Lung (tissue), 12 donors: ENCODE measurements around the gene TIMM10. TPM values are rescaled to one million over a fixed set of nuclear protein-coding genes. Genes with fewer than 3 reads are reported as not detected.
"Not testable (repeated sequence)": the region's sequence is repeated elsewhere in the genome, so short reads cannot be mapped to it uniquely, and the experiment has no call there.

Experiments
- ATAC-seq: fragments of 200-7000 bp; cut with Tn5 transposase; one replicate; pipeline ENCODE4 v1.9.1; 2020; ENCODE audit warnings: moderate number of reproducible peaks; ENCODE audit not compliant: insufficient read depth, low FRiP score
- DNase-seq, 3 donors: peaks; one replicate each; pipeline ENCODE4 v3.0.0-alpha.2; 2013 to 2017
- H3K27ac ChIP-seq, 2 donors: one replicate each; pipeline ENCODE4 v1.5.1; 2013; ENCODE audit warnings: mild to moderate bottlenecking in 2 of 2, moderate library complexity in 2 of 2, control low read depth in 1 of 2, inconsistent platforms in 1 of 2, low read depth in 1 of 2, low read length in 1 of 2
- H3K27me3 ChIP-seq, 3 donors: one replicate each; pipeline ENCODE4 v1.5.1; 2013; ENCODE audit warnings: low read length in 2 of 3; ENCODE audit not compliant: control insufficient read depth in 3 of 3, insufficient read depth in 3 of 3
- H3K36me3 ChIP-seq, 4 donors: one replicate each; pipeline ENCODE4 v1.5.1; 2013; ENCODE audit warnings: low read length in 4 of 4, mild to moderate bottlenecking in 1 of 4, moderate library complexity in 1 of 4; ENCODE audit not compliant: control insufficient read depth in 4 of 4, insufficient read depth in 4 of 4
- H3K4me1 ChIP-seq, 5 donors: one replicate each; pipeline ENCODE4 v1.5.1; 2013; ENCODE audit warnings: low read length in 5 of 5, mild to moderate bottlenecking in 2 of 5, moderate library complexity in 1 of 5; ENCODE audit not compliant: control insufficient read depth in 5 of 5, insufficient read depth in 5 of 5
- H3K4me3 ChIP-seq: one replicate; pipeline ENCODE4 v1.5.1; 2013; ENCODE audit warnings: mild to moderate bottlenecking, control low read depth, moderate library complexity
- H3K9ac ChIP-seq, 2 donors: one replicate each; pipeline ENCODE4 v1.5.1; 2013; ENCODE audit warnings: low read length in 2 of 2, control low read depth in 1 of 2; ENCODE audit not compliant: insufficient read depth in 1 of 2
- H3K9me3 ChIP-seq, 4 donors: one replicate each; pipeline ENCODE4 v1.5.1; 2013; ENCODE audit warnings: low read length in 3 of 4, mild to moderate bottlenecking in 1 of 4, moderate library complexity in 1 of 4; ENCODE audit not compliant: control insufficient read depth in 4 of 4, insufficient read depth in 3 of 4
- WGBS, 2 donors: extraction: QIAGEN DNeasy Blood & Tissue Kit; methylation state at CpG; one replicate each; pipeline ENCODE4 v1.1.7; 2013; 5-methylcytosine and 5-hydroxymethylcytosine counted together
- polyA plus RNA-seq, 2 donors: library from polyadenylated mRNA; stranded (reverse); fragments of 200-250 nt; gene quantifications; one replicate each; pipeline ENCODE4 v1.2.1, GENCODE V29; 2013
- total RNA-seq, 2 donors: library from RNA; depleted of rRNA in 1 of 2; stranded (reverse); fragments of >200 nt in 1 of 2; gene quantifications; one replicate each; pipeline ENCODE4 v1.2.1, GENCODE V29; 2014 to 2021
- TF ChIP-seq, protein P1 (sequence below): IDR thresholded peaks from 2 replicates; pipeline ENCODE4 v1.5.1; 2012; ENCODE audit warnings: mild to moderate bottlenecking; ENCODE audit errors: control extremely low read depth, extremely low read depth
- donor health status: control.
- donor health status: control.
- donor health status: Bipolar disorder and iron deficiency.
- donor health status: healthy.
- donor health status: DM: yes; HTN: yes; CAD: no.

TIMM10 gene
- total and polyA plus RNA-seq, 4 donors, result 10.4 to 64.7 (median 45.8) TPM

DNA sequence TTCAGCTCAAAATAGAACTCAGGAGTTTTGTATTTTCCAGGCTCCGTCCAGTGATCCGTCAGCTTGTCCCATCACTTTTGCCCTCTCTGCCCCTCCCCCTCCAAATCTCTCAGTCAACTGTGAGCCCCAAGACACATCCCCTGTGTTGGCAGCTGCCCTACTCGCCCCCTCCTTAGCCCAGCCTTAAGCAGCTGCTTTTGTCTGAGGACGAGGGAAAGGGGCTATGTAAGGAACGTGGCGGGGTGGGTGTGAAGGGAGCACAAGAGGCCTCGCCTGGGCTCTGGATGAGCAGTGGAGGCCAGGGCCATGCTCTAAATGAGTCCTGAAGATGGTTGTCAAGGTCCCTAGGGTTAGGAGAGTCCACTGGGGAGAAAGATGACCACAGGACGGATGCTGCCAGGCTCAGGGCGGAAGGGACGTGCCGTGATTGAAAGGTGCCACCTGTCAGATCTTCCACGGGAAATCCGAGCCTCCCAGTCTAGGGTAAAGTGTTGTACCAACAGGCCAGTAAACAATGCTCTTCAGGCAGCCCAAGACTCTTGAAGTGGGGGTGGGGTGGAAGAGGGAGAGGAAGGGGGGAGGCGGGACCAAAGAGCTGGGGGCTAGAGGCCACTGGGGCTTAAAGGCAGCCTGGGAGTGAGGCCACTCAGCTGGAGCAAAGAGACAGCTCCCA lies 6.5 kb upstream of the TIMM10 start, which contains the start of gene SMTNL1:
SMTNL1 (plus strand) TSS at position 649 of the 673 bp plus-strand sequence. CDS start 5,048 bp downstream, outside the sequence.
- Histone ChIP-seq H3K9me3 (no peaks in the 10 kb centered on the region), H3K27me3 (no peaks in the 10 kb centered on the region), H3K4me3 (no peak within 1 kb of the TSS), H3K9ac (no peak within 1 kb of the TSS), H3K36me3 (peaks cover 0 to 2% (median 0%) of the 10 kb centered on the region in 4 donors), H3K27ac (no peak within 1 kb of the TSS), H3K4me1 (no peaks in the 10 kb centered on the region)
- DNase-seq (no peak), ATAC-seq (no peak)
- WGBS, 2 donors, result 71 to 88% methylated on average over 14 of the region's 14 CpGs
- TF ChIP-seq, protein P1, sequence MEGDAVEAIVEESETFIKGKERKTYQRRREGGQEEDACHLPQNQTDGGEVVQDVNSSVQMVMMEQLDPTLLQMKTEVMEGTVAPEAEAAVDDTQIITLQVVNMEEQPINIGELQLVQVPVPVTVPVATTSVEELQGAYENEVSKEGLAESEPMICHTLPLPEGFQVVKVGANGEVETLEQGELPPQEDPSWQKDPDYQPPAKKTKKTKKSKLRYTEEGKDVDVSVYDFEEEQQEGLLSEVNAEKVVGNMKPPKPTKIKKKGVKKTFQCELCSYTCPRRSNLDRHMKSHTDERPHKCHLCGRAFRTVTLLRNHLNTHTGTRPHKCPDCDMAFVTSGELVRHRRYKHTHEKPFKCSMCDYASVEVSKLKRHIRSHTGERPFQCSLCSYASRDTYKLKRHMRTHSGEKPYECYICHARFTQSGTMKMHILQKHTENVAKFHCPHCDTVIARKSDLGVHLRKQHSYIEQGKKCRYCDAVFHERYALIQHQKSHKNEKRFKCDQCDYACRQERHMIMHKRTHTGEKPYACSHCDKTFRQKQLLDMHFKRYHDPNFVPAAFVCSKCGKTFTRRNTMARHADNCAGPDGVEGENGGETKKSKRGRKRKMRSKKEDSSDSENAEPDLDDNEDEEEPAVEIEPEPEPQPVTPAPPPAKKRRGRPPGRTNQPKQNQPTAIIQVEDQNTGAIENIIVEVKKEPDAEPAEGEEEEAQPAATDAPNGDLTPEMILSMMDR, result no peak

- not testable (repeated sequence) for H3K27me3 ChIP-seq, ATAC-seq, DNase-seq, H3K9me3 ChIP-seq, H3K36me3 ChIP-seq, H3K9ac ChIP-seq, H3K27ac ChIP-seq, H3K4me3 ChIP-seq
- WGBS, 2 donors, result 96% methylated on average over 7 of the region's 7 CpGs
- peaks cover 0 to 15% (median 7%) of the 10 kb centered on the region in 5 donors for H3K4me1 ChIP-seq
Observed at GRCh38 chr11:57534449-57534848, 3.9 kb upstream of the TIMM10 start.

DNA sequence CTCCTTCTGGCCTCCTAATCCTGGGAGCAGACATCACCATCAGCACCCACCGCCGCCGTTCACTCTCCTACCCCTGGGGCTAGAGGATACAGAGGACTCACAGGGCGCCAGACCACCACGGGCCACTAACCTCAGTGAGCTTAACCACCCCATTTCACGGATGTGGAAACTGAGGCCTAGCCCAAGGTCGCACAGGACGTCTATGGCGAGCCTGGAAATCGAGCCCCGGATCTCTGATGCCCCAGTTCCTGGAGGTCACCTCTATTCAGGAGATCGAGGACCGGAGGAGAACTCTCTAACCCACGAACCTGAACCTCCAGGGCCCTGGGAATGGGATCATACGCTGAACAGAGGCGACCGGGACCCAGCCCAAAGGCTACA lies 349 bp downstream of the TIMM10 start:
- ATAC-seq, result no peak
- Histone ChIP-seq H3K9ac (peak overlapping the region; percentile 69 to 81), H3K9me3 (no peaks in the 10 kb centered on the region), H3K4me1 (peaks cover 0 to 15% (median 7%) of the 10 kb centered on the region in 5 donors), H3K27me3 (no peaks in the 10 kb centered on the region), H3K27ac (peak overlapping the region; percentile 58 to 75), H3K36me3 (peaks cover 0 to 14% (median 7%) of the 10 kb centered on the region in 4 donors), H3K4me3 (peak overlapping the region; percentile 72)
- 0 to 1% methylated on average over 17 of the region's 17 CpGs for WGBS, 2 donors
- no peak for DNase-seq
- TF ChIP-seq, protein P1, result no peak

DNA sequence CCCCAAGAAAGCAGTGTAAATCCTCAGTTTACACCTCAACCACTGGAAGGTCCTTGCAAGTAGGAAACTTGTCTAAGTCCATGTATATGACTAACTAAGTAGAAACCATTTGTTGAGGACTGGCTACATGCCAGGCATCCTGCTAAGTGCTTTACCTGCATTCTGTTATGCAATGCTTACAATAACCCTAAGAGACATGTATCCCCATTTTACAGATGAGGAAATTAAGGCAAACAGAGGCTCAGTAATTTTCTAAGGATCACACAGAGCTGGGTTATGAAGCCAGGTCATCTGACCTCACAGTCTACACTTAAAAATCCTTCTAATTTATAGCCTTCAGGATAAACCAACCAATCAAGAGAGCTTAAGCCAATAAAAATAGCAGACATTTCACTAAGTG lies 1.5 kb downstream of the TIMM10 start:
- Histone ChIP-seq H3K36me3 (peaks cover 0 to 14% (median 7%) of the 10 kb centered on the region in 4 donors), H3K27ac (no peak overlapping the region), H3K9ac (no peak overlapping the region), H3K27me3 (no peaks in the 10 kb centered on the region), H3K4me1 (peaks cover 0 to 15% (median 7%) of the 10 kb centered on the region in 5 donors), H3K9me3 (no peaks in the 10 kb centered on the region), H3K4me3 (no peak overlapping the region)
- TF ChIP-seq, protein P1, result no peak
- DNase-seq, result no peak
- ATAC-seq, result no peak
